GM18858 (cell line): ENCODE results near the gene ATG10.
A peak's percentile ranks its signal among the peaks of the same experiment; 100 is the strongest.
"Not testable (repeated sequence)": the region's sequence is repeated elsewhere in the genome, so short reads cannot be mapped to it uniquely, and the experiment has no call there.

Experiments
- ATAC-seq: cut with Tn5 transposase; IDR thresholded peaks from one replicate; pipeline ENCODE4 v1.9.1; 2021; ENCODE audit not compliant: unreplicated experiment

Gene ATG10

DNA sequence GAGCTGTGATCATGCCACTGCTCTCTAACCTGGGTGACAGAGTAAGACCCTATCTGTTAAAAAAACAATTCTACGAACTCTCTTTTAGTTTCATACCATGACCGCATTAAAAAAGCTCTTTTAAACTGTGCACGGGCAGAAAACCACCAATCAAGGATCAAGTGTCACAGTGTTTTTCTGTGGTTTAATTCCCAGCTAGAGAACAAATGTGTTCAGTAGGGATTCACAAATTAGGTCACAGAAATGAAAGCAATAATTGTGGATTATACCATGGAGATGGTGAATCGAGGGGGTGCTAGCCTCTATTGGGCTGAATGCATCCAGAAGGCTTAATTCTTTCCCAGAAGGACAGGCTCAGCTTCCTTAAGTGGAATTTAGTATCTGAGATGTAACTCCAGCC lies 79.1 kb downstream of the ATG10 start:
- ATAC-seq = no peak

DNA sequence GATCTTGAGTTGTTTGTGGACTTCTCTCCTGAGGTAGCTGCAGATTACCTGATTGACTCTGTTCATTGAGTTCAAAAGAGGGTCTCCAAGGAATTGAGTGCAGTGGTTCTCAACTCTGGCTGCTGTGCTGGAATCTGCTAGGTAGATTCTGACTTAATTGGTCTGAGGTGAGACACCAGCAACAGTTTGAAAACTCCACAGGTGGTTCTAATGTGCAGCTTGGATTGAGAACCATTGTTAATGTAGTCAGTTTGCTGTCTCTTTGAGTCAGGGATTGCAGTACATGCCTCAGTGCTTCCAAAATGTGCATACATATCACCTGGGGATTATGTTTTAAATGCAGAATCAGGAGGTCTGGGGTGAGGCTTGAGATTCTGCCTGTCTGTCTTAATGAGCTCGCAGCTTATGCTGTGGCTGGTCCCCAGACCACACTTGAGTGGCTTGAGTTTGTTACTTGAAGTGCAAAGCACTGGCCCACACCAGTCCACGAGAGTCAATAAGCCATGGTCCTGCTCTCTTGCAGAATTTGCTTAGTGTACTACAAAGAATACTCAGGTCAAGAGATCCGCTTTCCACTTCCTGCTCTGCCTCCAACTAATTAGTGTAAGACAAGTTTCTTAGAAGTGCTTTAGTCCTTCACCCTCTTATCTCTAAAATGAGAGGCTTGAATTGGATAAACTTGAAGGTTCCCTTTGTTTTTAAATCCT lies 82.3 kb downstream of the ATG10 start:
- ATAC-seq = no peak

DNA sequence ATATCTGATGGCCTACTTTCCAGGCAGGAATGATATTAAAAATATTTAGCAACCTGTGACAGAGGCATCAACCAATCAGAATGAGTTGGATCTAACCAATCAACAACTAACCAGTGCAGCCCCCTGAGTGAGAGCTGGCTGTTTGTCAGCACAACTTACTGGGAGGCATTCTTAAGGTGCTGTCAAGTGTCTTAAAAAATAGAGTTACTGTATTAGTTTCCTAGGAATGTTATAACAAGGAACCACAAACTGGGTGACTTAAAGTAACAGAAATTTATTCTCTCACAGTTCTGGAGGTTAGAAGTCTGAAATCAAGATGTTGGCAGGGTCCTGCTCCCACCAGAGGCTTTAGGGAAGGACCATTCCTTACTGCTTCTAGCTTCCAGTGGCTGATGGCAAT lies 85.2 kb downstream of the ATG10 start:
- no peak for ATAC-seq

DNA sequence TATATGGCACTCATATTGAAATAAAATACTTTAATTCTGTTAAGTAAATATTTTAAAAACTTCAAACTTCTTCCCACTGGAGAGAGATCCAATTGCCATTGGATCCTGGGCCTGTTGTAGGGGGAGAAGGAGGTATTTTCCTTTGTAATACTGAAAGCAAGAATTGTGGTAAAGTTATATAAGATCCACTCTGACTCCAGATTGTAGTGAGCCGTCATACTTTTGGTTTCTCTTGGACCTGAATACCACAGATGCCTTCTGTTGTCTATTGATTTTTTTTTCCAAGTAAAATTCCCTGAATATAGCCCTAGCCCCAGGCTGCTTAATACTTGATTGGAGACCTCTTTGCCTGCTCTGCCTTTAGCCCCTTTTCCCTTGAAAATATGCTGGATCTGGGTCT lies 86.9 kb downstream of the ATG10 start:
- ATAC-seq = peak; percentile 62

DNA sequence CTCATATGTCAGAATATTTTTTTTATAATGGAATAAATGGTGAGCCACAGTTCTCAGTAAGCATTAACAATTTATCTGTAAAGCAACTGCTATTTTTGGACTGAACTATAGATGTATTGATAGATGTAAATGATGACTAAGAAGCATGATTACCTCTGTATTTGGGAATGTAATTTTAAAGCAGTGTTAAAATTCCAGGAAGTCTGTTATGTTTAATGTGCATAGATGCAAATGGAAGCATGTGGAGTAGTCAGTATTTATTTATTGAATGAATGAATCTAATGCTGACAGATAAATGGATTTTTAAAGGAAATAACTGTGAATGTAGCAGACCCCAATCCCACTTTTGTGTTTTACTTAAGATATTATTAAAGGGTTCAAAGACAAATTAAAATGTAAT lies 95.0 kb downstream of the ATG10 start:
- ATAC-seq = no peak

DNA sequence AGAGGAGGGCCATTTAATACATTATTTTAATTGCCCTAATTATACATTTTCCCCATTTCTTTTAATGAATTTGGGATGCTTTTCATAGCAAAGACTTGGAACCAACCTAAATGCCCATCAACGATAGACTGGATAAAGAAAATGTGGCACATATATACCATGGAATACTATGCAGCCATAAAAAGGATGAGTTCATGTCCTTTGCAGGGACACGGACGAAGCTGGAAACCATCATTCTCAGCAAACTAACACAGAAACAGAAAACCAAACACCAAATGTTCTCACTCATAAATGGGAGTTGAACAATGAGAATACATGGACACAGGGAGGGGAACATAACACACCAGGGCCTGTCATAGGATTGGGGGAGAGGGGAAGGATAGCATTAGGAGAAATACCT lies 96.2 kb downstream of the ATG10 start:
- ATAC-seq = not testable (repeated sequence)

DNA sequence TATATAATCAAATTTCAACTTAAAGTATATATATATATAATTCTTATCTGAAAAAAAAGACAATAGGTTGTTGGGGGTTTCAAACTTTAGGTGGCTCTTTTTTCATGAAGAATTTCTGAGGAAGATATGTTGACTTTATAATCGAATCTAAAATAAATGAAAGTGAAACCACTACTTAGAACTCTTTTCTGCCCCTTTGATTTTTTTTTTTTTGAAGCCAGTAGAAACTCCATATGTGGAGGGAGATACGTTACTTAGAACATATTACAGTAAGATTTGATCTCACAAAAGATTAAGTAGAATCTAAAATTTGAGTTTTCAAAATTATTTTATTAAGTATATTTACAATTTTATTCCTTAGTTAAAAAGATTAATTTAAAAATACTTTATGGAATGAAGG lies 96.9 kb downstream of the ATG10 start:
- no peak for ATAC-seq

DNA sequence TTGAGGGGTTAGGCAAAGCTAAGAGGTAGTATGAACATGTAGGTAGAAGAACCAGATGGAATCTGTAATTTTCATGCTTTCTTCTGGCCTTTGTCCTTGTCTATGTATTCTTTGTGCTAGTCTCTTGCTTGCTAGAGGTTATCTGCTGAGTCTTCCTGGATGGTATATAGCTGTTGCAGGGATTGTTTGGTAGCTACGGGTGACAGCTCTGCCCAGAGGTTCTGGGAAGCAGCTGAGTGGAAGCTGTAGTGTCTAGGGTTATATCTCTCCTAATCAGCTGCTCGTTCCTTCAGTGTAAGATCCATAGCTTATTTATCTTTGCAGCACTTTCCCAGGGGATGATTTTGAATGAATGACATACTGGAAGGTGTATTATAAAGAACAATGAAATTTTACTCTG lies 100.3 kb downstream of the ATG10 start:
- no peak for ATAC-seq

DNA sequence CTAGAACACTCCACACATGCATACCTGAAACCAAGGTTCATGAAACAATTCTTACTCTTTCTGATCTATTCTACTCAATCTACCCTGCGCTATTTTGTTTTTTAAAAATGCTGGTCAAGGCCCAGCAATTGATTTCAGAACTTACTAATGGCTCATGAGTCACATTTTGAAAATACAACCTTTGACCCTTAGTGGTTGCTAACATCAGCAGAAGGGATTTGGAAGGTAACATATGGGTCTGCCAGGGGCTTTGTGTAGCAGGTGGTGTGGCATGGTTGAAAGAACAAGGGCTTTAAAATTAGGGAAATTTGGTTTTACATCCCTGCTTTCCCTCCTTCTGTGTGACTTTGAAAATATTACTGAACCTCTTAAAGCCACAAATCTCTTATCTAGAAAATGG lies 101.4 kb downstream of the ATG10 start:
- no peak for ATAC-seq

DNA sequence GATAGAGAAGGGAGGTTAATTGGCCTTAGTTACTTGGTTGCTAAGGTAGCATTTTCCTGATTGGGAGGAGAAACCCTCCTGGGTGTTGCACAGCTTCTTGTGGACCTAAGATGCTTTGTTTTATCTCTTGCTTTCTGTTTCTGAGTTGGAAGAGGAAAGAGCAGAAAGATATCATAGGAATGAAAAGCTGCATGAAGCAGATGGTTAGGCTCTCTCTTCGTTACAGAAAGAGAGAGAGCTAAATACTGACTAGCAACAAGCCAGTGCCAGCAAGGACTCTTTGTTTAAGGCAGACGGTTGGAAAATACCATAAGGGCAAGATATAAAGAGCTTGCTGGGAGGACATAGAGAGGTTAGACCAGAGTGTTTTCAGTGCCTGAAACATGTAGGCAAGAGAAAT lies 103.1 kb downstream of the ATG10 start:
- ATAC-seq = no peak

DNA sequence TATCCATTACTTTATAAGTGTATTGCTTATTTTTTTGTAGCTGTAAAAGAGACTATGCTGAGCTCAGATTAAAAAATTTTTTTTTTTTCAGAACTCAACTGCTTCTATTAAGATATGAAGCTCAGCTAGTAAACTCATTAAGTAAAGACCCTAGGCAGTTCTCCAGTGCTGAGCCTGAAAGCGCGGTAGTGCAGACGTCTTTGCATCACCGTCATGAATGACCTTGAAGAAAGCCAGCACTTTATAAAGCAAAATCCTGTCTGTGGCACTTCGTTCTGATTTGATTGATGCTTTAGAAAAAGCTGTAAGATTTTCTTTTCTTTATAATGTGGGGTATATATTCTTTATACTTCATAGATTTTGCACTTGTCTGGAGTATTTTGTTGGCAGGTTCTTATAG lies 105.7 kb downstream of the ATG10 start:
- no peak for ATAC-seq

DNA sequence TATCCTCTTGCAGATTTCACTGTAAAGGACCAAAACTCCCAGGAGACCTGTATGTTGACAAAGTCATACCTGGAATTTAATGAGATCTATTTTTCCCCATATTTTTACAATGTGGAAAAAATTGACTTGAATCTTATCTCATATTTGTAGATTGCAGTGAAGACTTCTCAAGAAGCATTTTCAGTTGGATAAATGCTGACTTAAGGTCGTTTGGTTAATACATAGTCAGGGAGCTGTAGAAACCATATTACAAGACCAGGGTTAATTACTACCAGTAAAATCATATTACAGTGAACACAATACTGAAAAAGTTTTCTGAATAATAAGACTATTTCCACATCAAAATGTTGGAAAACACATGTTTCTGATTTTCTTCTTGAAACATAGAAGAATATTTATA lies 119.8 kb downstream of the ATG10 start:
- no peak for ATAC-seq

DNA sequence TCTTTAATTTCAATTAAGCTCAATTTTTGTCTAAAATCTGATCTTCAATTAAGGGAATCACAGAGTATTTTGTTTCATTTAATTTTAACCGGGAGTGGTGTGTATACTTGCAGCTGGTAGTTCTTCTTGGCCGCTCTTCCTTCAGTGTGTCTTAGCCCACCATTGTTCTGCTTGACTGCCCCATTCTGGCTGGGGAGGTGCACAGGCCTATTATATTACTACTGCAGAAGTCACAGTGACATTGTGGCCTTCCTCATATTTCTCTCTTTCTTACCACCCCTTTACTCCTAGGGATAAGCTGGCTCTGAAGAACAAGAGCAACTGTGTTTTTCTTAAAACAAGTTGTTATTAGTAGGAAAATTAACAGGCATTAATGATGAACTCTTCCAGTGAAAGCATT lies 123.7 kb downstream of the ATG10 start:
- ATAC-seq = no peak

DNA sequence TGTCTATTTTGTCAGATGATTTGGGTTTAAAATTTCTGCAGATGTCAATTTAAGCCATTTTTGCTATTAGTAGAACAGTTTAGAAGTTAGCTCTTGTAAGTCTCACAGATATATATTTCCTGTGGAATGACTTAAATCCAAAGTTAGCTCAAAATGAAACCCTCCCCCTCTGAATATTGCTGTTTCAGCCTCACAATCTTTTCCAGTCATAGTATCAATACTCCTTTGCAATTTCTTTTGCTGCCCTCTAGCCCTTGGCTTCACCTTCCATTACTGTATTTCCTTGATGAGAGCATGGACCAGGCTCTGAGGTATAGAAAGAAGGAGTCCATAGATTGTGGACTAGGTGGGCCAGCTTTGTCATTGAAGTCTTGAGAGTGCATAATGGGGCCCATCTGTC lies 124.4 kb downstream of the ATG10 start:
- ATAC-seq = no peak

DNA sequence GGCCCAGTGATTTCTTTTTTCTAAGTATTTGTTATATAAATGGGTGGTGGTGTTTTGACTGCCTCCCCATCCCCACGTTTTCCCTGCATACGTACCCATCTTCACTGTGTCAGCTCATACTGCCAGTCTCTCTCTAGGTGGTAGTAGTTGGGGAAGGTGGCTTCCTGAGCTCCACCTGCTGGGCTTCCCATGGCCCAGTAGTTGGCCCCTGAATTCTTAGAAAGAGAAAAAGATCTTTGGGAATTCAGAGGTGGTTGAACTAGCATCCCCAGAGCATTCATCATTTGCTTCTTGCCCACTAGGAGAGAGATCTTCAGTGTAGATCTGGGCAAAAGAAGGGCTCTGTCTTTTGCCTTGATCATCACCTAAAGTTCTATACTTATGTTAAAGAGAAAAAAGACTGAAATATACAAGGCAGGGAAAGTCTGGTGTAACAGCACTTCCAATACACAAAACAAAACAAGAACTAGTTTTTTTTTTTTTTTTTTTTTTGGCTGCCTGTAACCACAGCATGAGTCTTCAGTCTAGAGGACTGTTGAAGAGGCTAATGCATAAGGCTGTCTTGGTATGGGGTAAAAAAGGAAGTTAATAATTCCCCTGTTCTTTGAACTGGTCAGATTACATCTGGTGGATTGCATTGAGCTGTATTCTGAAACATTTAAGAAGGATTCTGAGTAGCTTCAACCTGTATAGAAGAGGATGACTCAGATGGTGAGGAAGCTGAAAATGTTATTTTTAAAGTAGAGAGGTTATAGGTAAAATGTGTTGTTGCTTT lies 128.7 kb downstream of the ATG10 start:
- peak; percentile 89 for ATAC-seq

DNA sequence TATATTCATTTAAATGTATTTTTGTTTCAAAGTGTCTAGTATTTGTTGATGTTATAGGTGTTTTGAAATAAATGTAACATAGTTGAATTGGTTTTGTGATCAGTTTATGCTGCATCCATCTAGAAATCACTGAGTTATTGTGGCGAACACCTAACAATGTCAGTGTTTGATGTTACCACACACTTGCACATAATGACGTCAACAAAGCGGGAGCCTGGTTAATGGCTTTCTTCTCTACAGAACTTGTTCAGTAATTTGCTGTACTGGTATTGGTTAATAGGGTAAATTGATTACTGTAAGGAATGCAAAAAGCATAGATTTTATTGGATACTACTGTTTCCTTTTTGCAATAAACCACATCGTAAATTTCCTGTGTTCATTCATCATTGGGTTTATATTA lies 133.0 kb downstream of the ATG10 start:
- ATAC-seq = no peak

DNA sequence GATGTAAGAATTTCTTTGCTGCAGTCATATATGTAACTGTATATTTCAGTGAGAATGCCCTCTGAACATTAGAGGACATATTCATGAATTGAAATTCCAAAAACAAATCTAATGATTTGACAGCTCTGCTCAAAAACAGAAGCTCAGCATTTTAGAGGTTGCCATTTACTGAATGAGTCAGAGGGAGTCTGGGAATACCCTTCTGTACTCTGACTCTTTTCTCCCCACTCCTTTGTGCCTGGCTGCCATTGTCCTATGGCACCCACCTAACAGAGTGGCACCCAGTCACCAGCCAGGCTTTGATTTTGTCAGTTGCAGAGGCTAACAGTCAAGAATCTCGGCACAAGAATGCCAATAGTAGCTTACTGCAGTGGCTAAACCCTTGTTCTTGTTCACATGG lies 133.6 kb downstream of the ATG10 start:
- no peak for ATAC-seq

DNA sequence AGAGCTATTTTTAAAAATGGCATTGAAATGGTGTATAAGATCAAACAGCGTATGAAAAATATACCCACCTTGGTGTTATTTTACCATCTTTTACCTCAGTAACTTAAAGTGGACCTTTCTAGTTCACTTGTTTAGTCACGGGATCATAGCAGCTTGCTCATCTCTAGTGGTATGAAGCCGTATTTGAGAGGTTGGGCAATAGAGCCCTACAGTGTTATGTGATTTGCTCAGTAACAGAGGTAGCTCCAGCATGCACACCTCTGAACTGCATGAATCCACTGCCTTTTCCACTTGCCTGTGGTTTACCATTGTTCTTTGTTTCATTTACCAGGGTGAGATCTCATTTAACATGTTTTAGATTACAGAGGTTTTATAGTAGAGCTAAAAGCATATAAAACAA lies 134.4 kb downstream of the ATG10 start:
- ATAC-seq = no peak

DNA sequence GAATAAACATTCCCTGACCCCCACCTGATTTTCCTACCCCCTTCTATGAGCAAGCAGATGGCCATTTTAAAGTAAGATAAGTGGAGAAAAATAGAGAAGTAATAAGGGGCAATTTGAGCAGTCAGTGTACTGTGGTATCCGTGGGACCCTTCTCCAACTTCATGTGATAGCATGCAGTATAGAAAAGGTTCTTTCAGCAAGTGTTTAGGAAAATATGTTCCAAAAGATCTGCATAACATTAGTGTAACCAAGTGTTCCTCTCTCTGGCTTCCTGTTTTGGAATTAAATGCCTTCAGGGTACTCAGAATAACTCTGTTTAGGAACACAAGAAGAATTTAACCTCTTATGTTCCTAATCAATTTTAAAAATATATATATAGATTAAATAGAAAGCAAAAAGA lies 134.9 kb downstream of the ATG10 start:
- no peak for ATAC-seq

DNA sequence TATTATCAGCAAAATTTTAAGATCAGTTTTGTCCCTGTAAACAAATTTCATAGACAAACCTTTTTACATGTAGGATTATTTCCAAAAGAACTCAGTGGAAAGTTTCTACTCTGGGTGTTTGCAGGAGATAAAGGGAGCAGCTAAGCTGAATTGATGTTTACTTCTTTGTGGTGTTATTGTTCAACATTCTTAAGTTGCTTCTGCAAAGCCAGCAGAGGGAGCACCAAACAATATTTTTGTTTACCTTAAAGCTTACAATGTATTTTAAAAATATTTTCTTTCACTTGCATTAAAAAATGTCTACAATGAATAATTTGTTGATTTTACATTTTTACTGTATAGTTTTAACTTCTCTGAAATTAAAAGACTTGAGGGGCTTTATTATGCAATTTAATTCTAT lies 135.4 kb downstream of the ATG10 start:
- ATAC-seq = no peak

DNA sequence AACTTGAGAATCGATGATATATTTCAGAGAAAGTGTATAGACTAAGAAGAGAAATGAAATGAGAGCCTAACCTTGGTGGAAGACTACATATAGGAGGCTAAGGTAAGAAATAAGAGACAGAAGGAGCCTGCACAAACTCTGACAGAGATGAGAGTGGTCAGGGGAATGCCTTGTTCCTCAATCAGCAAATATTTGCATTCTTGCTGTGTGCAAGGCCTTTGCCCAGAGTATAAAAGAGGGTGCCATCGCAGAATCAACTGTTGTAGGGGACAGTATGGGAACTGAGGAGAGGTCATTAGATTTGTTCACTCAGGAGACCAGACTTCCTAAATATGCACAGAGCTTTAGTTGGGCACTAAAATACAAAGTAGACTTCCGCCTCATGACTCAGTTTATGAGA lies 137.2 kb downstream of the ATG10 start:
- ATAC-seq = no peak

DNA sequence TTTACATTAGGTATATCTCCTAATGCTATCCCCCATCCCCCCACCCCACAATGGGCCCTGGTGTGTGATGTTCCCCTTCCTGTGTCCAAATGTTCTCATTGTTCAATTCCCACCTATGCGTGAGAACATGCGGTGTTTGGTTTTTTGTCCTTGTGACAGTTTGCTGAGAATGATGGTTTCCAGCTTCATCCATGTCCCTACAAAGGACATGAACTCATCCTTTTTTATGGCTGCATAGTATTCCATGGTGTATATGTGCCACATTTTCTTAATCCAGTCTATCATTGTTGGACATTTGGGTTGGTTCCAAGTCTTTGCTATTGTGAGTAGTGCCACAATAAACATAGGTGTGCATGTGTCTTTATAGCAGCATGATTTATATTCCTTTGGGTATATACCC lies 138.1 kb downstream of the ATG10 start:
- not testable (repeated sequence) for ATAC-seq

DNA sequence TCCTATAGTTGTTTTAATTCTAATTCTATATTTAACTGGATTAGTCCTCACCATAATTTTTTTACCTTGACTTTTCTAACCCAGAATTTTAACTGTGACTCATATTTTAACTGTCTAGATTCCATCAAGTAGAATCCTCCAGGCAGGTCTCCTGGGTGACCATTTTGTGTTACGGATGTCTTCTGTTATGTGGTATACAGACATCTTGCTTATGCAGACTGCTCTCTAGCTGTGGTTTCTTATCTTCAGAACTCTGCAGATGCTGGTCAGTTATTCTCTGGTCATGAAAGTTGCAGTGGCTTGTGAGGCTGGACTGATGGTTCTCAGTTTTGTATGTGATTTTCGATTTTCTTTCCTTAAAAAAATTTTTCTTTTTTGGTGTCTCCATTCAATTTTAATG lies 139.4 kb downstream of the ATG10 start:
- ATAC-seq = no peak
